Suppressor macrophage treated with lipopolysaccharide for 1 hour (primary cell): ENCODE results near the gene ATRN.
"Not testable (repeated sequence)": the region's sequence is repeated elsewhere in the genome, so short reads cannot be mapped to it uniquely, and the experiment has no call there.

ENCODE experiments used
- DNase-seq, 3 donors: peaks; one replicate each; pipeline ENCODE4 v3.0.0-alpha.2; 2020 to 2022

Gene ATRN

GRCh38 chr20:3471397-3472021 is 691 bp downstream of the ATRN start:
- no peak for DNase-seq

- DNase-seq: no peak
Observed at GRCh38 chr20:3472105-3472504, 1.3 kb downstream of the ATRN start.

- no peak for DNase-seq
Observed at GRCh38 chr20:3473324-3473723, 2.5 kb downstream of the ATRN start.

GRCh38 chr20:3473944-3474343 is 3.1 kb downstream of the ATRN start:
- no peak for DNase-seq

GRCh38 chr20:3477003-3477860 is 6.4 kb downstream of the ATRN start:
- DNase-seq: not testable (repeated sequence)

GRCh38 chr20:3477861-3478544 is 7.2 kb downstream of the ATRN start:
- no peak for DNase-seq

- DNase-seq: no peak
Observed at GRCh38 chr20:3479025-3479424, 8.2 kb downstream of the ATRN start.

GRCh38 chr20:3479759-3480615 is 9.2 kb downstream of the ATRN start:
- no peak for DNase-seq

- no peak for DNase-seq
Observed at GRCh38 chr20:3483309-3483708, 12.5 kb downstream of the ATRN start.

GRCh38 chr20:3483784-3484183 is 13.0 kb downstream of the ATRN start:
- DNase-seq: no peak

GRCh38 chr20:3485913-3486312 is 15.1 kb downstream of the ATRN start:
- DNase-seq: no peak

- no peak for DNase-seq
Observed at GRCh38 chr20:3486850-3487249, 16.0 kb downstream of the ATRN start.

GRCh38 chr20:3492669-3493068 is 21.9 kb downstream of the ATRN start:
- DNase-seq: no peak

- DNase-seq: no peak
Observed at GRCh38 chr20:3494218-3494617, 23.4 kb downstream of the ATRN start.

- DNase-seq: no peak
Observed at GRCh38 chr20:3502878-3503277, 32.1 kb downstream of the ATRN start.

- DNase-seq: no peak
Observed at GRCh38 chr20:3505148-3505547, 34.3 kb downstream of the ATRN start.

GRCh38 chr20:3509064-3509463 is 38.2 kb downstream of the ATRN start:
- no peak for DNase-seq

- DNase-seq: no peak
Observed at GRCh38 chr20:3510110-3510509, 39.3 kb downstream of the ATRN start.

GRCh38 chr20:3512239-3512638 is 41.4 kb downstream of the ATRN start:
- DNase-seq: not testable (repeated sequence)

GRCh38 chr20:3514012-3514642 is 43.3 kb downstream of the ATRN start:
- DNase-seq: no peak

GRCh38 chr20:3515379-3516170 is 44.8 kb downstream of the ATRN start:
- no peak for DNase-seq
